Heart left ventricle (tissue), 16 donors: ENCODE measurements around the gene MRRF. TPM values are rescaled to one million over a fixed set of nuclear protein-coding genes. Genes with fewer than 3 reads are reported as not detected.
"Not testable (repeated sequence)": the region's sequence is repeated elsewhere in the genome, so short reads cannot be mapped to it uniquely, and the experiment has no call there.

Experiments used
- ATAC-seq, 4 donors: fragments of 200-7000 bp; cut with Tn5 transposase; one replicate each; pipeline ENCODE4 v1.9.1; 2020 to 2022; ENCODE audit warnings: moderate library complexity in 4 of 4, mild to moderate bottlenecking in 3 of 4, moderate number of reproducible peaks in 1 of 4
- DNase-seq, 5 donors: peaks; one replicate each; pipeline ENCODE4 v3.0.0-alpha.2; 2020
- H3K27ac ChIP-seq, 12 donors: fragments of 200-600 bp; sonication (generic) in 4 of 12; one replicate each; pipeline versions ENCODE4 v1.5.0 to v1.8.0; 2016 to 2022; ENCODE audit warnings: mild to moderate bottlenecking in 2 of 12
- H3K27me3 ChIP-seq, 9 donors: fragments of 200-600 bp; sonication (generic) in 2 of 9; one replicate each; pipeline versions ENCODE4 v1.5.1 to v1.8.0; 2016 to 2022; ENCODE audit warnings: mild to moderate bottlenecking in 3 of 9
- H3K36me3 ChIP-seq, 9 donors: fragments of 200-600 bp; sonication (generic) in 2 of 9; one replicate each; pipeline versions ENCODE4 v1.5.0 to v1.8.0; 2018 to 2022; ENCODE audit warnings: mild to moderate bottlenecking in 2 of 9
- H3K4me1 ChIP-seq, 12 donors: fragments of 200-600 bp; sonication (generic) in 4 of 12; one replicate each; pipeline versions ENCODE4 v1.5.0 to v1.8.0; 2016 to 2022; ENCODE audit warnings: mild to moderate bottlenecking in 3 of 12
- H3K4me3 ChIP-seq, 12 donors: fragments of 200-600 bp; sonication (generic) in 4 of 12; one replicate each; pipeline versions ENCODE4 v1.5.0 to v1.8.0; 2017 to 2022; ENCODE audit warnings: mild to moderate bottlenecking in 9 of 12, moderate library complexity in 4 of 12
- H3K9me3 ChIP-seq, 12 donors: fragments of 200-600 bp; sonication (generic) in 4 of 12; one replicate each; pipeline versions ENCODE4 v1.5.0 to v1.8.0; 2016 to 2022; ENCODE audit warnings: mild to moderate bottlenecking in 1 of 12
- POLR2A ChIP-seq, 2 donors: fragments of 450-650 bp; IDR thresholded peaks; one replicate each; pipeline ENCODE4 v1.6.1; 2017; ENCODE audit warnings: antibody characterized with exemption in 2 of 2, mild to moderate bottlenecking in 2 of 2, moderate library complexity in 2 of 2
- WGBS, 4 donors: extraction: QIAGEN DNeasy Blood & Tissue Kit in 2 of 4; methylation state at CpG; one replicate each; pipeline versions ENCODE4 v1.1.5 to v1.1.7; 2013 to 2018; 5-methylcytosine and 5-hydroxymethylcytosine counted together
- intact Hi-C, 10 donors: fragments of 100-400 bp; cut with DNase I; formaldehyde crosslinking; loops; one replicate each; pipeline versions ENCODE4 v1.11.1 to v1.14.2; 2022
- polyA plus RNA-seq, 2 donors: library from polyadenylated mRNA; stranded (reverse); fragments of 200-250 nt; gene quantifications; one replicate each; pipeline ENCODE4 v1.2.3, GENCODE V29; 2013
- total RNA-seq, 9 donors: library from RNA; depleted of rRNA in 2 of 9; stranded (reverse); fragments of >200 nt in 2 of 9; fragmentation: NEBNext Ultra II Directional in 3 of 9; extraction: Animal tissue kit (Norgen Biotek cat#: 25700) in 3 of 9; gene quantifications; one replicate each; pipeline versions ENCODE4 v1.1.0 to v1.2.4, GENCODE V29; 2016 to 2023
- TF ChIP-seq, protein P1 (sequence below), 12 donors: fragments of 200-600 bp; sonication (generic) in 4 of 12; IDR thresholded peaks; one replicate each; pipeline versions ENCODE4 v1.5.0 to v1.8.0; 2018 to 2022; ENCODE audit warnings: antibody characterized with exemption in 12 of 12, mild to moderate bottlenecking in 5 of 12
- donor health status: ischemic (EF 13 %, LVEDD 7.1; RV severe dilation, severe dysfunction).
- donor health status: healthy with polysubstance abuse.
- donor health status: DM: no; HTN: yes; CAD: no.
- donor health status: DM: no; HTN: no; CAD: no.
- donor health status: ischemic (EF 25% LVEDD 6.9; RV normal size, moderate dysfunction).
- donor health status: ischemic (EF 25% LVEDD 5.7; RV mildly dilated, moderate dysfunction).
- donor health status: healthy.
- donor health status: DM: yes; HTN: yes; CAD: no.
- donor health status: ischemic (EF 35%, LVEDD 5.7; RV mildly dilated, moderate dysfunction).
- donor health status: nonischemic (EF 11% LVEDD 7.7; RV severe dilation, severe dysfunction).
- donor health status: DM: yes; HTN: yes; CAD: no.
- donor health status: PGD.
- donor health status: ischemic (EF 29% LVEDD 5.4; RV normal size, mild dysfunction).
- donor health status: nonischemic (EF 23%, LVEDD 6.1; RV moderate dilation, normal function).

Gene MRRF
- total and polyA plus RNA-seq, 11 donors: 27.0 to 48.1 (median 36.0) TPM

DNA sequence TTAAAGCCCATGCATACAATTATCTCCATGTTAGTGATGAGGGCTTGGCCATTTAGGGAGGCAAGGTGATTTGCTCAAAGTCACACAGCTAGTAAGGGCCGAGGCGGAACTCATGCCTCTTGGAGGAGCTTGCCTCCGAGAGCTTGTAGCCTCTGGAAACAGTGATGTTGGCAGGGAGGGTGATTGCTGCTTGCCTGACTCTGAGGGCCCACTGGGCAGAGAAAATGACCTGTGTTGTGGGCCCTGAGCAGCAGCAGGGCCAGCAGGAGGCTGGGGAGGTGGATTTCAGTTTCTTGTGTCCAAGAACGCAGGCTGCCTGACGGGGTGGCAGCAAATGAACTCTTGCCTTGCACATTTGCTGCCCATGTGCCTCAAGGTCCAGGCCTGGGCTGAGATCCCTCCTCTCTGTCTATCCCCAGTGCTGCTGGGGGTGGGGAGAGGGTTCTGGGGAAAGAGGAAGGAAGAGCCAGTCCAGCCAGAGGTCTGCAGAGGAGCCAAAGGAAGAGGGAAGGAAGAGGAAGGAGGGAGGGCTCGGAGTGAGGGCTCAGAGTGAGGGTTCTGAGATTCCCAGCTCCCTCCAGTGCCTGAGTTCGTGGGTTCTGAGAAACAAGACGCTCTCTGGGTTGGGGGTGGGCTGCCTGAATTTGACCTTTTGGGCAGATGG is 90.0 kb downstream of the MRRF start:
- WGBS, 4 donors: 81 to 88% (median 85%) methylated on average over 7 to 8 of the region's 8 CpGs
- DNase-seq (peak in 2 of 5 donors; percentile 35 to 65), ATAC-seq (peak in 3 of 4 donors; percentile 30 to 54 (median 52))
- Histone ChIP-seq H3K9me3 (peaks cover 0 to 5% (median 0%) of the 10 kb centered on the region in 12 donors), H3K4me3 (no peak overlapping the region), H3K27me3 (peaks cover 0 to 3% (median 0%) of the 10 kb centered on the region in 9 donors), H3K4me1 (peaks cover 0 to 7% (median 0%) of the 10 kb centered on the region in 12 donors), H3K27ac (peak overlapping the region in 1 of 12 donors; percentile 76), H3K36me3 (no peaks in the 10 kb centered on the region)
- intact Hi-C loops: loop anchor here in 4 of 10 donors (5.0 to 10.0 kb wide), 5 partner anchors 60 to 460 kb away; partner anchors contain the start of gene OR1K1 (in 1 of the 4)
- TF ChIP-seq, protein P1, sequence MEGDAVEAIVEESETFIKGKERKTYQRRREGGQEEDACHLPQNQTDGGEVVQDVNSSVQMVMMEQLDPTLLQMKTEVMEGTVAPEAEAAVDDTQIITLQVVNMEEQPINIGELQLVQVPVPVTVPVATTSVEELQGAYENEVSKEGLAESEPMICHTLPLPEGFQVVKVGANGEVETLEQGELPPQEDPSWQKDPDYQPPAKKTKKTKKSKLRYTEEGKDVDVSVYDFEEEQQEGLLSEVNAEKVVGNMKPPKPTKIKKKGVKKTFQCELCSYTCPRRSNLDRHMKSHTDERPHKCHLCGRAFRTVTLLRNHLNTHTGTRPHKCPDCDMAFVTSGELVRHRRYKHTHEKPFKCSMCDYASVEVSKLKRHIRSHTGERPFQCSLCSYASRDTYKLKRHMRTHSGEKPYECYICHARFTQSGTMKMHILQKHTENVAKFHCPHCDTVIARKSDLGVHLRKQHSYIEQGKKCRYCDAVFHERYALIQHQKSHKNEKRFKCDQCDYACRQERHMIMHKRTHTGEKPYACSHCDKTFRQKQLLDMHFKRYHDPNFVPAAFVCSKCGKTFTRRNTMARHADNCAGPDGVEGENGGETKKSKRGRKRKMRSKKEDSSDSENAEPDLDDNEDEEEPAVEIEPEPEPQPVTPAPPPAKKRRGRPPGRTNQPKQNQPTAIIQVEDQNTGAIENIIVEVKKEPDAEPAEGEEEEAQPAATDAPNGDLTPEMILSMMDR (IDR thresholded peaks at IDR 0.05): no peak
- TF ChIP-seq POLR2A (IDR thresholded peaks at IDR 0.05): no peak

DNA sequence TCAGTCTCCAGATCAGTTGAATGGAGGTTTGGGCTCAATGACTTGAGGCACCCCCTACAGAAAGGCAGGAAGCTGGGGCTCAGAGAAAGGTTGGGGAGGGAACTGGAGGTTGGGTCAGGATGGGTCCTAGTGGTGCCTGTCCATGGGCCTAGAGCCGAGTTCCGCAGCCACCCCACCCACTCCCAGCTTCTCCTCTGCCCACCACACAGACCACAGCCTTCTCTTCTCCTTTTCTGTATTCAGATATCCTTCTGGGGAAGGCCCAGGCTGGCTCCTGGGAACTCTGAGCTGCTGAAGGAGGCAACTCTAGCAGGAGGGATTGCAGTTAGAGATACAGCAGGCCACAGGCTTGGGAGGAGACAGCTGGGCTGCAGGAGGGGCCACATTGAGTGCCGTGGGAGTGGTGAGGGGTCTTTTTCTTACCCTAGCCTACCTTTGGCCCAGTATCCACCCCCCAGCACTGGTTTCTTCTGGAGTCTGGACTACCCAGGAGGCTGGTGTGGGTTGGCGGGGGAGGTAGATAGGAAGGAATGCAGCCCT is 90.7 kb downstream of the MRRF start:
- Histone ChIP-seq H3K36me3 (no peaks in the 10 kb centered on the region), H3K9me3 (peaks cover 0 to 5% (median 0%) of the 10 kb centered on the region in 12 donors), H3K27me3 (no peaks in the 10 kb centered on the region), H3K27ac (peak overlapping the region in 1 of 12 donors; percentile 76), H3K4me1 (peaks cover 0 to 7% (median 0%) of the 10 kb centered on the region in 12 donors), H3K4me3 (no peak overlapping the region)
- WGBS, 4 donors: 90 to 100% (median 92%) methylated on average over 4 of the region's 4 CpGs
- TF ChIP-seq POLR2A (IDR thresholded peaks at IDR 0.05): no peak
- TF ChIP-seq, protein P1 (IDR thresholded peaks at IDR 0.05): no peak
- ATAC-seq (peak in 1 of 4 donors; percentile 16), DNase-seq (peak in 1 of 5 donors; percentile 36)
- intact Hi-C loops: loop anchor here in 4 of 10 donors (5.0 to 10.0 kb wide), 4 partner anchors 61 to 459 kb away; partner anchors contain the start of gene OR1K1 (in 1 of the 4)

DNA sequence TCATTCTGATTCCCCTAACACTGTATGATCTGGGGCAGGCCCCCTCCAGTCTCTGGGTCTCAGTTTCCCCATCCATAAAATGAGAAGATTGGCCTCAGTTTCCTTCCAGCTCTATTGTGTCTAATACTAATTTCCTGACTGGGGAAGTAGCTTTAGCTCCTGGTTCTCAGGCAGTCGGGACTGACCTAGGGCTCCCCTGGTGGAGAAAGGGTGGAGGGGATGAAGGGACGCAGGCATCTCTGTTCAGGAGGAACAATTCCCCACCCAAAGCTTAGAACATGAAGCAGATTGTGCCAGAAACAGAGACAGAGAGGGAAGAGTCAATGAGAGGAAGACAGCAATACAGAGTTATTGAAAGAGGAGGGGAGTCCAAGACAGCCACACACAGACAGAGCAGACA is 91.9 kb downstream of the MRRF start:
- H3K4me1 ChIP-seq: peaks cover 0 to 7% (median 0%) of the 10 kb centered on the region in 12 donors
- ATAC-seq (no peak), DNase-seq (no peak)
- no peak overlapping the region for H3K4me3 ChIP-seq
- H3K36me3 ChIP-seq: no peaks in the 10 kb centered on the region
- no peaks in the 10 kb centered on the region for H3K27me3 ChIP-seq
- no peak for TF ChIP-seq POLR2A (IDR thresholded peaks at IDR 0.05)
- TF ChIP-seq, protein P1 (IDR thresholded peaks at IDR 0.05): peak in 4 of 12 donors; percentile 12 to 24 (median 13)
- H3K27ac ChIP-seq: no peak overlapping the region
- 35 to 44% (median 40%) methylated on average over 2 of the region's 2 CpGs for WGBS, 4 donors
- intact Hi-C loops: loop anchor here in 4 of 10 donors (5.0 to 10.0 kb wide), 4 partner anchors 62 to 458 kb away; partner anchors contain the start of gene OR1K1 (in 1 of the 4)
- H3K9me3 ChIP-seq: peaks cover 0 to 5% (median 0%) of the 10 kb centered on the region in 12 donors

DNA sequence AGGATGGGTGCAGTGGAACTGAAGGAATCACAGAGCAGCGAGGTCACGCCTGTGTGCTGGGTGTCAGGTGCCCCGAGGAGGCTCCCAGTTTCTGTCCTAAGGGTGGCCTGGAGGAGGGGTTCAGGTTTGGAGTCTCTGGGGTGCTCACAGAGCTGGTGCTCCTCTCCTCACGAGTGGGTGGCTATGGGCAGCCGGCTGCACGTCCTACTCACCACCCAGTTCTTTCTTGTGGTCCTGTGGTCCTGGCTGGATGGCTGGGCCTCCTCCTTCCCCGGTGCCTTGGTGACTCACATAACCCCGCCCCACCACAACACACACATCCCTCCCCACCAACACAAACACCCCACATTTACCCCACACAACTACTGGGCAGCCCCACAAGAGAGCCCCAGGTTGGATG is 96.2 kb downstream of the MRRF start:
- no peak for ATAC-seq
- peak overlapping the region in 1 of 12 donors; percentile 0 for H3K27ac ChIP-seq
- intact Hi-C loops: loop anchor here in 1 of 10 donors (10.0 kb wide), 1 partner anchor 84 kb away; no protein-coding TSS in a partner anchor

DNA sequence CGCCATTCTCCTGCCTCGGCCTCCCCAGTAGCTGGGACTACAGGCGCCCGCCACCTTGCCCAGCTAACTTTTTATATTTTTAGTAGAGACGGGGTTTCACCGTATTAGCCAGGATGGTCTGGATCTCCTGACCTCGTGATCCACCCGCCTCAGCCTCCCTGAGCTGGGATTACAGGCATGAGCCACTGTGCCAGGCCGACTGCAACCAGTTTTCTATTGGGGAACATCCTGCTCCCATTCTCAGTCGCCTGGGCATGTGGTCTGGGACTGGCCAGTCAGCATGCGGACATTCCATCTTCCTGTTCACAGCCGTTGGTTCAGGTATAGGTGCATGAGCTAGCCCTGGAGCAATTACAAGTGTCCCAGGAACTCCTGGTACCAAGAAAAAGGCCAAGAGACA is 98.4 kb downstream of the MRRF start:
- not testable (repeated sequence) for H3K27me3 ChIP-seq, H3K36me3 ChIP-seq, DNase-seq, H3K9me3 ChIP-seq, ATAC-seq, H3K4me1 ChIP-seq, H3K27ac ChIP-seq, H3K4me3 ChIP-seq
- intact Hi-C loops: loop anchor here in 1 of 10 donors (10.0 kb wide), 1 partner anchor 82 kb away; no protein-coding TSS in a partner anchor
- 93 to 95% (median 94%) methylated on average over 12 of the region's 12 CpGs for WGBS, 4 donors

More for the DNA sequence above, 96.2 kb downstream of the MRRF start:
- WGBS, 4 donors: 80 to 90% (median 83%) methylated on average over 8 of the region's 8 CpGs
- Histone ChIP-seq H3K4me3 (no peak overlapping the region), H3K4me1 (peaks cover 0 to 4% (median 0%) of the 10 kb centered on the region in 12 donors), H3K27me3 (no peaks in the 10 kb centered on the region), H3K36me3 (no peaks in the 10 kb centered on the region), H3K9me3 (no peaks in the 10 kb centered on the region)
- no peak for DNase-seq
- TF ChIP-seq, protein P1 (IDR thresholded peaks at IDR 0.05): no peak
- no peak for TF ChIP-seq POLR2A (IDR thresholded peaks at IDR 0.05)
